Right lobe of liver (tissue), 6 donors: Measurements from ENCODE around the gene C12orf57. TPM values are rescaled to one million over a fixed set of nuclear protein-coding genes. Genes with fewer than 3 reads are reported as not detected.

Experiments
- ATAC-seq, 4 donors: fragments of 200-7000 bp; cut with Tn5 transposase; one replicate each; pipeline ENCODE4 v1.9.1; 2020; ENCODE audit warnings: mild to moderate bottlenecking in 4 of 4, moderate library complexity in 4 of 4
- DNase-seq, 3 donors: peaks; one replicate each; pipeline ENCODE4 v3.0.0-alpha.2; 2020
- H3K27ac ChIP-seq, 3 donors: fragments of 200-600 bp; one replicate each; pipeline ENCODE4 v1.8.0; 2022
- H3K27me3 ChIP-seq, 2 donors: fragments of 200-600 bp; one replicate each; pipeline ENCODE4 v1.8.0; 2022
- H3K36me3 ChIP-seq, 4 donors: fragments of 200-600 bp; sonication (generic) in 1 of 4; one replicate each; pipeline versions ENCODE4 v1.5.1 to v1.8.0; 2017 to 2022; ENCODE audit warnings: control low read depth in 1 of 4
- H3K4me1 ChIP-seq, 4 donors: fragments of 200-600 bp; sonication (generic) in 1 of 4; one replicate each; pipeline versions ENCODE4 v1.5.1 to v1.8.0; 2017 to 2022; ENCODE audit warnings: control low read depth in 1 of 4
- H3K4me3 ChIP-seq, 3 donors: fragments of 200-600 bp; one replicate each; pipeline ENCODE4 v1.8.0; 2022
- H3K9me3 ChIP-seq, 4 donors: fragments of 200-600 bp; sonication (generic) in 1 of 4; one replicate each; pipeline versions ENCODE4 v1.5.1 to v1.8.0; 2017 to 2022; ENCODE audit warnings: control low read depth in 1 of 4
- CTCF ChIP-seq, 4 donors: fragments of 200-600 bp in 3 of 4; fragments of 450-650 bp in 1 of 4; IDR thresholded peaks; one replicate each; pipeline versions ENCODE4 v1.5.1 to v1.8.0; 2016 to 2022; ENCODE audit warnings: antibody characterized with exemption in 4 of 4, mild to moderate bottlenecking in 2 of 4
- POLR2A ChIP-seq: fragments of 450-650 bp; IDR thresholded peaks from one replicate; pipeline ENCODE4 v1.6.1; 2017; ENCODE audit warnings: antibody characterized with exemption, mild to moderate bottlenecking
- WGBS: methylation state at CpG from one replicate; pipeline ENCODE4 v1.1.6; 2018; ENCODE audit warnings: low coverage, low lambda C conversion rate; ENCODE audit not compliant: insufficient coverage; ENCODE audit errors: missing lambda C conversion rate; 5-methylcytosine and 5-hydroxymethylcytosine counted together
- intact Hi-C, 2 donors: fragments of 100-400 bp; cut with DNase I; formaldehyde crosslinking; loops; one replicate each; pipeline versions ENCODE4 v1.11.2 to v1.14.1; 2022
- total RNA-seq, 6 experiments: library from RNA; depleted of rRNA in 2 of 6; stranded (reverse); fragments of >200 nt in 2 of 6; fragmentation: NEBNext Ultra II Directional in 3 of 6; extraction: Animal tissue kit (Norgen Biotek cat#: 25700) in 3 of 6; gene quantifications; one replicate each; pipeline versions ENCODE4 v1.1.0 to v1.2.4, GENCODE V29; 2016 to 2023
- donor health status: DM: no; HTN: yes; CAD: no.
- donor health status: DM: no; HTN: no; CAD: no.
- donor health status: DM: no; HTN: no; CAD: no.
- donor health status: DM: no; HTN: yes; CAD: no.
- donor health status: DM: no; HTN: yes; CAD: no.

The C12orf57 gene
- total RNA-seq, 6 experiments from 2014 or later: 47.6 to 189 (median 70.5) TPM

- H3K27ac ChIP-seq: peak overlapping the region; percentile 15 to 80 (median 77)
- peak; percentile 57 for TF ChIP-seq POLR2A
- TF ChIP-seq CTCF (IDR thresholded peaks at IDR 0.05): no peak
- 52% methylated on average over 12 of the region's 24 CpGs for WGBS
- no peaks in the 10 kb centered on the region for H3K4me1 ChIP-seq
- no peaks in the 10 kb centered on the region for H3K27me3 ChIP-seq
- intact Hi-C loops: loop anchor here in 1 of 2 donors (10.0 kb wide), 1 partner anchor 141 kb away; the partner anchor contains the start of gene C1R
- DNase-seq: peak; percentile 61 to 77 (median 63)
- H3K9me3 ChIP-seq: no peaks in the 10 kb centered on the region
- peak overlapping the region; percentile 27 to 48 (median 31) for H3K4me3 ChIP-seq
- no peaks in the 10 kb centered on the region for H3K36me3 ChIP-seq
- peak; percentile 36 to 67 (median 46) for ATAC-seq
Measured at GRCh38 chr12:6953442-6954315, 9.9 kb downstream of the C12orf57 start.

GRCh38 chr12:6954316-6955107 lies 10.7 kb downstream of the C12orf57 start:
- DNase-seq: peak in 1 of 3 donors; percentile 51

GRCh38 chr12:6955108-6956020 lies 11.5 kb downstream of the C12orf57 start:
- WGBS: 65% methylated on average over 4 of the region's 22 CpGs
- Histone ChIP-seq H3K4me1 (no peaks in the 10 kb centered on the region), H3K27ac (no peak overlapping the region), H3K27me3 (no peaks in the 10 kb centered on the region), H3K4me3 (no peak overlapping the region), H3K9me3 (no peaks in the 10 kb centered on the region), H3K36me3 (no peaks in the 10 kb centered on the region)
- TF ChIP-seq CTCF (IDR thresholded peaks at IDR 0.05) (no peak), POLR2A (no peak)
- intact Hi-C loops: loop anchor here in 1 of 2 donors (10.0 kb wide), 1 partner anchor 139 kb away; the partner anchor contains the start of gene C1R
- ATAC-seq: no peak
- DNase-seq: peak in 1 of 3 donors; percentile 34

More at GRCh38 chr12:6954316-6955107, 10.7 kb downstream of the C12orf57 start:
- TF ChIP-seq CTCF (IDR thresholded peaks at IDR 0.05) (no peak), POLR2A (no peak)
- Histone ChIP-seq H3K36me3 (no peaks in the 10 kb centered on the region), H3K27me3 (no peaks in the 10 kb centered on the region), H3K9me3 (no peaks in the 10 kb centered on the region), H3K4me3 (no peak overlapping the region), H3K4me1 (no peaks in the 10 kb centered on the region), H3K27ac (peak overlapping the region in 2 of 3 donors; percentile 12 to 77)
- ATAC-seq: no peak
- 81% methylated on average over 9 of the region's 21 CpGs for WGBS
- intact Hi-C loops: loop anchor here in 1 of 2 donors (10.0 kb wide), 1 partner anchor 140 kb away; the partner anchor contains the start of gene C1R
